Mesenchymal stem cell (in vitro differentiated cells and primary cell): ENCODE results near the gene NUDT16L1.

ENCODE experiments used
- DNase-seq: peaks from one replicate; pipeline ENCODE4 v3.0.0-alpha.2; 2013
- H2AFZ ChIP-seq: one replicate; pipeline ENCODE4 v1.6.1; 2013; ENCODE audit warnings: low read depth, mild to moderate bottlenecking, control low read depth, inconsistent platforms, low read length, moderate library complexity
- H2AK5ac ChIP-seq: 2 replicates; pipeline ENCODE4 v1.6.1; 2013; ENCODE audit warnings: low read length, moderate library complexity, mild to moderate bottlenecking, inconsistent platforms; ENCODE audit not compliant: severe bottlenecking
- H2BK120ac ChIP-seq: one replicate; pipeline ENCODE4 v1.6.1; 2013; ENCODE audit warnings: low read depth, mild to moderate bottlenecking, inconsistent platforms, low read length, moderate library complexity
- H2BK12ac ChIP-seq, 2 experiments: one replicate each; pipeline ENCODE4 v1.6.1; 2013; ENCODE audit warnings: inconsistent platforms in 2 of 2, low read length in 2 of 2, mild to moderate bottlenecking in 2 of 2, moderate library complexity in 2 of 2, control low read depth in 1 of 2
- H2BK15ac ChIP-seq: one replicate; pipeline ENCODE4 v1.6.1; 2013; ENCODE audit warnings: mild to moderate bottlenecking, low read depth, inconsistent platforms; ENCODE audit not compliant: poor library complexity, severe bottlenecking
- H2BK5ac ChIP-seq: 2 replicates; pipeline ENCODE4 v1.6.1; 2013; ENCODE audit warnings: low read depth, mild to moderate bottlenecking, low read length, control low read depth, inconsistent platforms; ENCODE audit not compliant: poor library complexity, severe bottlenecking
- H3K14ac ChIP-seq, 2 experiments: one replicate each; pipeline ENCODE4 v1.6.1; 2013; ENCODE audit warnings: inconsistent platforms in 2 of 2, low read length in 2 of 2, control low read depth in 1 of 2, mild to moderate bottlenecking in 1 of 2, moderate library complexity in 1 of 2
- H3K18ac ChIP-seq, 2 experiments: one replicate each; pipeline ENCODE4 v1.6.1; 2013; ENCODE audit warnings: inconsistent platforms in 2 of 2, low read length in 2 of 2, control low read depth in 1 of 2, low read depth in 1 of 2, mild to moderate bottlenecking in 1 of 2
- H3K23ac ChIP-seq, 2 experiments: one replicate each; pipeline ENCODE4 v1.6.1; 2013; ENCODE audit warnings: inconsistent platforms in 2 of 2, low read length in 2 of 2, mild to moderate bottlenecking in 2 of 2, moderate library complexity in 2 of 2, control low read depth in 1 of 2
- H3K27ac ChIP-seq: 2 replicates; pipeline ENCODE4 v1.5.1; 2013; ENCODE audit warnings: mild to moderate bottlenecking, moderate library complexity, low read length, control low read depth, inconsistent platforms; ENCODE audit not compliant: poor library complexity, severe bottlenecking
- H3K27me3 ChIP-seq, 2 experiments: 2 replicates each; pipeline versions ENCODE4 v1.6.1 to v1.7.0; 2013; ENCODE audit warnings: low read length in 2 of 2, mild to moderate bottlenecking in 2 of 2, moderate library complexity in 2 of 2, control low read depth in 1 of 2, inconsistent platforms in 1 of 2; ENCODE audit not compliant: control insufficient read depth in 1 of 2, insufficient read depth in 1 of 2
- H3K36me3 ChIP-seq, 2 experiments: 2 replicates each; pipeline versions ENCODE4 v1.6.1 to v1.7.0; 2013; ENCODE audit warnings: low read length in 2 of 2, control low read depth in 1 of 2, inconsistent platforms in 1 of 2, low read depth in 1 of 2, mild to moderate bottlenecking in 1 of 2; ENCODE audit not compliant: insufficient read depth in 2 of 2, control insufficient read depth in 1 of 2
- H3K4ac ChIP-seq, 2 experiments: one replicate each; pipeline ENCODE4 v1.6.1; 2013; ENCODE audit warnings: inconsistent platforms in 2 of 2, low read length in 2 of 2, mild to moderate bottlenecking in 2 of 2, moderate library complexity in 2 of 2, control low read depth in 1 of 2, low read depth in 1 of 2
- H3K4me1 ChIP-seq: 2 replicates; pipeline ENCODE4 v1.6.1; 2013; ENCODE audit warnings: low read depth, low read length, control low read depth; ENCODE audit not compliant: control insufficient read depth, insufficient read depth
- H3K4me2 ChIP-seq: 2 replicates; pipeline ENCODE4 v1.6.1; 2013; ENCODE audit warnings: low read length, mild to moderate bottlenecking, inconsistent platforms; ENCODE audit not compliant: poor library complexity, severe bottlenecking
- H3K4me3 ChIP-seq, 2 experiments: 2 replicates each; pipeline versions ENCODE4 v1.5.1 to v1.7.0; 2013; ENCODE audit warnings: low read length in 2 of 2, mild to moderate bottlenecking in 2 of 2, control low read depth in 1 of 2, low read depth in 1 of 2; ENCODE audit not compliant: insufficient read depth in 1 of 2
- H3K79me1 ChIP-seq: replicated peaks from 2 replicates; pipeline ENCODE4 v1.6.1; 2013; ENCODE audit warnings: mild to moderate bottlenecking, control low read depth, low read length, inconsistent platforms; ENCODE audit not compliant: poor library complexity, severe bottlenecking
- H3K9ac ChIP-seq: 2 replicates; pipeline ENCODE4 v1.7.0; 2013; ENCODE audit warnings: mild to moderate bottlenecking, low read length, moderate library complexity
- H3K9me3 ChIP-seq: 2 replicates; pipeline ENCODE4 v1.7.0; 2013; ENCODE audit warnings: mild to moderate bottlenecking, low read length; ENCODE audit not compliant: control insufficient read depth
- H4K8ac ChIP-seq: one replicate; pipeline ENCODE4 v1.6.1; 2013; ENCODE audit warnings: inconsistent platforms, mild to moderate bottlenecking, low read length, moderate library complexity
- H4K91ac ChIP-seq: one replicate; pipeline ENCODE4 v1.6.1; 2013; ENCODE audit warnings: mild to moderate bottlenecking, low read length, inconsistent platforms
- WGBS: methylation state at CpG from one replicate; pipeline ENCODE4 v1.1.7; 2013; ENCODE audit warnings: mixed read lengths; 5-methylcytosine and 5-hydroxymethylcytosine counted together

Gene NUDT16L1

GRCh38 chr16:4700380-4700996 is 7.1 kb downstream of the NUDT16L1 start:
- Histone ChIP-seq H3K36me3 (peaks cover 85 to 87% of the 10 kb centered on the region in 2 experiments), H3K14ac (no peak overlapping the region), H2AK5ac (no peak overlapping the region), H2BK15ac (no peak overlapping the region), H2BK120ac (no peak overlapping the region), H2BK5ac (no peak overlapping the region), H3K4ac (no peak overlapping the region), H4K8ac (no peak overlapping the region), H3K4me1 (peaks cover 18% of the 10 kb centered on the region), H3K4me2 (no peak overlapping the region), H3K4me3 (no peak overlapping the region), H3K79me1 (peaks cover 28% of the 10 kb centered on the region), H3K9ac (no peak overlapping the region), H3K23ac (no peak overlapping the region), H2BK12ac (no peak overlapping the region), H3K9me3 (no peaks in the 10 kb centered on the region), H2AFZ (no peak overlapping the region), H3K27ac (no peak overlapping the region), H3K27me3 (no peaks in the 10 kb centered on the region), H4K91ac (no peak overlapping the region), H3K18ac (no peak overlapping the region)
- WGBS: 98% methylated on average over 13 of the region's 13 CpGs
- DNase-seq: no peak

GRCh38 chr16:4700997-4701743 is 7.8 kb downstream of the NUDT16L1 start:
- Histone ChIP-seq H3K27me3 (no peaks in the 10 kb centered on the region), H3K9ac (no peak overlapping the region), H3K9me3 (no peaks in the 10 kb centered on the region), H2AFZ (no peak overlapping the region), H2AK5ac (no peak overlapping the region), H3K18ac (no peak overlapping the region), H3K23ac (no peak overlapping the region), H2BK12ac (no peak overlapping the region), H3K4me2 (no peak overlapping the region), H3K4ac (no peak overlapping the region), H3K27ac (no peak overlapping the region), H3K4me3 (no peak overlapping the region), H2BK5ac (no peak overlapping the region), H3K14ac (no peak overlapping the region), H3K79me1 (peaks cover 24% of the 10 kb centered on the region), H2BK15ac (no peak overlapping the region), H4K91ac (no peak overlapping the region), H3K4me1 (peaks cover 14% of the 10 kb centered on the region), H2BK120ac (no peak overlapping the region), H4K8ac (no peak overlapping the region), H3K36me3 (peaks cover 80 to 82% of the 10 kb centered on the region in 2 experiments)
- no peak for DNase-seq
- whole genome bisulfite sequencing: 95% methylated on average over 33 of the region's 33 CpGs

- no peak overlapping the region for H2AFZ ChIP-seq
- H4K8ac ChIP-seq: no peak overlapping the region
- H3K27ac ChIP-seq: peak overlapping the region; percentile 34
- H3K4ac ChIP-seq: no peak overlapping the region
- no peak overlapping the region for H2BK15ac ChIP-seq
- H2BK12ac ChIP-seq: no peak overlapping the region
- no peak overlapping the region for H3K23ac ChIP-seq
- no peak overlapping the region for H4K91ac ChIP-seq
- H3K79me1 ChIP-seq: peaks cover 22% of the 10 kb centered on the region
- H3K4me3 ChIP-seq: no peak overlapping the region
- WGBS: 93% methylated on average over 17 of the region's 17 CpGs
- no peak for DNase-seq
- no peak overlapping the region for H3K18ac ChIP-seq
- no peak overlapping the region for H3K4me2 ChIP-seq
- no peak overlapping the region for H2BK120ac ChIP-seq
- no peak overlapping the region for H2AK5ac ChIP-seq
- H3K9ac ChIP-seq: no peak overlapping the region
- H3K4me1 ChIP-seq: peaks cover 13% of the 10 kb centered on the region
- no peak overlapping the region for H3K14ac ChIP-seq
- no peak overlapping the region for H2BK5ac ChIP-seq
- H3K36me3 ChIP-seq: peaks cover 80 to 82% of the 10 kb centered on the region in 2 experiments
- no peaks in the 10 kb centered on the region for H3K27me3 ChIP-seq
- no peaks in the 10 kb centered on the region for H3K9me3 ChIP-seq
Observed at GRCh38 chr16:4701791-4702465, 8.6 kb downstream of the NUDT16L1 start.

- H2BK15ac ChIP-seq: no peak overlapping the region
- no peak overlapping the region for H3K4me2 ChIP-seq
- H4K8ac ChIP-seq: no peak overlapping the region
- H3K79me1 ChIP-seq: peaks cover 21% of the 10 kb centered on the region
- H3K4ac ChIP-seq: no peak overlapping the region
- H4K91ac ChIP-seq: no peak overlapping the region
- H2AK5ac ChIP-seq: no peak overlapping the region
- no peak overlapping the region for H2AFZ ChIP-seq
- no peak overlapping the region for H3K4me3 ChIP-seq
- H3K27me3 ChIP-seq: no peaks in the 10 kb centered on the region
- H3K9me3 ChIP-seq: no peaks in the 10 kb centered on the region
- H3K36me3 ChIP-seq: peaks cover 79 to 80% of the 10 kb centered on the region in 2 experiments
- H3K14ac ChIP-seq: no peak overlapping the region
- H2BK120ac ChIP-seq: no peak overlapping the region
- WGBS: 74% methylated on average over 7 of the region's 7 CpGs
- no peak overlapping the region for H3K23ac ChIP-seq
- H2BK12ac ChIP-seq: no peak overlapping the region
- peak overlapping the region; percentile 34 for H3K27ac ChIP-seq
- no peak overlapping the region for H3K18ac ChIP-seq
- no peak overlapping the region for H2BK5ac ChIP-seq
- peaks cover 13% of the 10 kb centered on the region for H3K4me1 ChIP-seq
- DNase-seq: no peak
- H3K9ac ChIP-seq: no peak overlapping the region
Observed at GRCh38 chr16:4702466-4702808, 9.1 kb downstream of the NUDT16L1 start.
